Measurements from ENCODE around the gene RTL10.
A peak's percentile ranks its signal among the peaks of the same experiment; 100 is the strongest.

RTL10 gene

GRCh38 chr22:19847345-19847632, 7.4 kb downstream of the RTL10 start:
- H3K4me3 ChIP-seq (ENCODE audit: severe bottlenecking), result no peak overlapping the region
- ATAC-seq (ENCODE audit: low read depth) (no peak), DNase-seq (ENCODE audit: low spot score) (no peak)
- peaks cover 49% of the 10 kb centered on the region for H3K4me1 ChIP-seq (ENCODE audit: insufficient read depth, poor library complexity, severe bottlenecking)
- no peaks in the 10 kb centered on the region for H3K27me3 ChIP-seq (ENCODE audit: insufficient read depth, poor library complexity, severe bottlenecking)
- no peak for TF ChIP-seq CTCF (IDR thresholded peaks at IDR 0.05; ENCODE audit: poor library complexity, severe bottlenecking)
- no peaks in the 10 kb centered on the region for H3K9me3 ChIP-seq (ENCODE audit: severe bottlenecking)
- H3K36me3 ChIP-seq (ENCODE audit: low read depth), result peaks cover 27% of the 10 kb centered on the region
- no peak overlapping the region for H3K27ac ChIP-seq (ENCODE audit: poor library complexity, severe bottlenecking)

- H3K4me1 ChIP-seq (ENCODE audit: insufficient read depth, poor library complexity, severe bottlenecking), result peaks cover 45% of the 10 kb centered on the region
Observed at GRCh38 chr22:19846620-19847344, 7.9 kb downstream of the RTL10 start.

GRCh38 chr22:19845054-19845722, 9.5 kb downstream of the RTL10 start:
- Histone ChIP-seq H3K4me3 (ENCODE audit: severe bottlenecking) (no peak overlapping the region), H3K27ac (ENCODE audit: poor library complexity, severe bottlenecking) (peak overlapping the region; percentile 47), H3K27me3 (ENCODE audit: insufficient read depth, poor library complexity, severe bottlenecking) (no peaks in the 10 kb centered on the region), H3K9me3 (ENCODE audit: severe bottlenecking) (no peaks in the 10 kb centered on the region), H3K4me1 (ENCODE audit: insufficient read depth, poor library complexity, severe bottlenecking) (peaks cover 41% of the 10 kb centered on the region), H3K36me3 (ENCODE audit: low read depth) (peaks cover 6% of the 10 kb centered on the region)
- 0 out of 3 replicates have a peak, but pooled peaks have one; percentile 3 for ATAC-seq (ENCODE audit: low read depth)
- TF ChIP-seq CTCF (IDR thresholded peaks at IDR 0.05; ENCODE audit: poor library complexity, severe bottlenecking), result no peak
- DNase-seq (ENCODE audit: low spot score), result no peak

More at GRCh38 chr22:19846620-19847344, 7.9 kb downstream of the RTL10 start:
- H3K36me3 ChIP-seq (ENCODE audit: low read depth), result peaks cover 22% of the 10 kb centered on the region
- no peak overlapping the region for H3K4me3 ChIP-seq (ENCODE audit: severe bottlenecking)
- no peak overlapping the region for H3K27ac ChIP-seq (ENCODE audit: poor library complexity, severe bottlenecking)
- no peak for TF ChIP-seq CTCF (IDR thresholded peaks at IDR 0.05; ENCODE audit: poor library complexity, severe bottlenecking)
- no peaks in the 10 kb centered on the region for H3K9me3 ChIP-seq (ENCODE audit: severe bottlenecking)
- ATAC-seq (ENCODE audit: low read depth), result no peak
- H3K27me3 ChIP-seq (ENCODE audit: insufficient read depth, poor library complexity, severe bottlenecking), result no peaks in the 10 kb centered on the region
- no peak for DNase-seq (ENCODE audit: low spot score)

- peaks cover 3% of the 10 kb centered on the region for H3K36me3 ChIP-seq (ENCODE audit: low read depth)
- TF ChIP-seq CTCF (IDR thresholded peaks at IDR 0.05; ENCODE audit: poor library complexity, severe bottlenecking), result no peak
- DNase-seq (ENCODE audit: low spot score) (no peak), ATAC-seq (ENCODE audit: low read depth) (peak; percentile 50)
- peaks cover 35% of the 10 kb centered on the region for H3K4me1 ChIP-seq (ENCODE audit: insufficient read depth, poor library complexity, severe bottlenecking)
- no peaks in the 10 kb centered on the region for H3K27me3 ChIP-seq (ENCODE audit: insufficient read depth, poor library complexity, severe bottlenecking)
- H3K4me3 ChIP-seq (ENCODE audit: severe bottlenecking), result no peak overlapping the region
- H3K27ac ChIP-seq (ENCODE audit: poor library complexity, severe bottlenecking), result peak overlapping the region; percentile 47
- no peaks in the 10 kb centered on the region for H3K9me3 ChIP-seq (ENCODE audit: severe bottlenecking)
Observed at GRCh38 chr22:19844377-19845053, 10.2 kb downstream of the RTL10 start.
